Measurements from ENCODE around the gene OR4E1. TPM values are rescaled to one million over a fixed set of nuclear protein-coding genes. Genes with fewer than 3 reads are reported as not detected.

The OR4E1 gene
- total RNA-seq, 1 donor from 2014 or later: not detected

DNA sequence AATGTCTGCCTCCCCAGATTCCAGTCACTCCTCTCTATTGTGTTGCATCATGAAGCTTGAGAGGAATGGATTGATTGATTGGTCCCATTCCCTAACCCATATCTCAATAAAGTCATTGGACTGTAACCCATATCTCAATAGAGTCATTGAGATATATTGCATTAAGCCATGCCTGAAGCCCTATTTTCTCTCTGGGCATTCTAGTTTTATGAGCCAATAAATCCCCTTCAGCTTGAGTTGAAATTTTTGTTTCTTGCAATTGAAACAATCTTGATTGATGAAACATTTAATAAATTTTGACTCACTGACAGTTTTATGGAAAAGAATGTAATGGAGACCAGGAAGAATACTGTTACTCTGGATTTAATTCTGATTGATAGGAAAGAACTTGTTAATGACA lies 20.8 kb upstream of the OR4E1 start:
- TF ChIP-seq, protein P1, sequence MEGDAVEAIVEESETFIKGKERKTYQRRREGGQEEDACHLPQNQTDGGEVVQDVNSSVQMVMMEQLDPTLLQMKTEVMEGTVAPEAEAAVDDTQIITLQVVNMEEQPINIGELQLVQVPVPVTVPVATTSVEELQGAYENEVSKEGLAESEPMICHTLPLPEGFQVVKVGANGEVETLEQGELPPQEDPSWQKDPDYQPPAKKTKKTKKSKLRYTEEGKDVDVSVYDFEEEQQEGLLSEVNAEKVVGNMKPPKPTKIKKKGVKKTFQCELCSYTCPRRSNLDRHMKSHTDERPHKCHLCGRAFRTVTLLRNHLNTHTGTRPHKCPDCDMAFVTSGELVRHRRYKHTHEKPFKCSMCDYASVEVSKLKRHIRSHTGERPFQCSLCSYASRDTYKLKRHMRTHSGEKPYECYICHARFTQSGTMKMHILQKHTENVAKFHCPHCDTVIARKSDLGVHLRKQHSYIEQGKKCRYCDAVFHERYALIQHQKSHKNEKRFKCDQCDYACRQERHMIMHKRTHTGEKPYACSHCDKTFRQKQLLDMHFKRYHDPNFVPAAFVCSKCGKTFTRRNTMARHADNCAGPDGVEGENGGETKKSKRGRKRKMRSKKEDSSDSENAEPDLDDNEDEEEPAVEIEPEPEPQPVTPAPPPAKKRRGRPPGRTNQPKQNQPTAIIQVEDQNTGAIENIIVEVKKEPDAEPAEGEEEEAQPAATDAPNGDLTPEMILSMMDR (IDR thresholded peaks at IDR 0.05; ENCODE audit: unreplicated experiment): no peak
- H3K27me3 Mint-ChIP-seq: no peaks in the 10 kb centered on the region
- no peaks in the 10 kb centered on the region for H3K36me3 Mint-ChIP-seq (ENCODE audit: insufficient read depth)

DNA sequence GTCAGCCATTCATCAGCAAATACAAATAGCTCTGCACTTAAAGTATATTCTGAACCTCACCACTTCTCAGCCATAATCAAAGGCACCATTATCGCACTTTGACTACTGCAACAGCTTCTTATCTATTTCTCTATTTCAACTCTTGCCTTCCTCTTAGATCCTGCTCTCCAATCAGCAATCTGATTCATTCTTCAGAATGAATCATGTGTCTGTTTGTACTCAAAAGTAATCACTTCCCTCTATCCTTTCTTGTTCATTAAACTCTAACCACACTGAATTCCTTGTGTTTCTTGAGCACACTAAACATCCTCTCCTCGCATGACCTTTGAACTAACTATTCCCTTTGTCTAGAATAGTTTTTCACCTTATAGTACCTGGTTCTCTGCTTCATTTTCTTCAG lies 12.8 kb upstream of the OR4E1 start:
- H3K4me1 Mint-ChIP-seq (ENCODE audit: low read depth): peaks cover 4% of the 10 kb centered on the region
- no peak overlapping the region for H3K4me3 Mint-ChIP-seq (ENCODE audit: low read depth)
- TF ChIP-seq, protein P1 (IDR thresholded peaks at IDR 0.05; ENCODE audit: unreplicated experiment): no peak
- no peaks in the 10 kb centered on the region for H3K27me3 Mint-ChIP-seq
- H3K27ac Mint-ChIP-seq: peak overlapping the region; percentile 0
- peaks cover 4% of the 10 kb centered on the region for H3K9me3 Mint-ChIP-seq (ENCODE audit: low read depth)
- no peaks in the 10 kb centered on the region for H3K36me3 Mint-ChIP-seq (ENCODE audit: insufficient read depth)
- DNase-seq (ENCODE audit: low spot score, unreplicated experiment): no peak

More for the DNA sequence above, 20.8 kb upstream of the OR4E1 start:
- no peak overlapping the region for H3K27ac Mint-ChIP-seq
- peaks cover 8% of the 10 kb centered on the region for H3K4me1 Mint-ChIP-seq (ENCODE audit: low read depth)
- H3K4me3 Mint-ChIP-seq (ENCODE audit: low read depth): no peak overlapping the region
- no peak for DNase-seq (ENCODE audit: low spot score, unreplicated experiment)
- peaks cover 7% of the 10 kb centered on the region for H3K9me3 Mint-ChIP-seq (ENCODE audit: low read depth)

DNA sequence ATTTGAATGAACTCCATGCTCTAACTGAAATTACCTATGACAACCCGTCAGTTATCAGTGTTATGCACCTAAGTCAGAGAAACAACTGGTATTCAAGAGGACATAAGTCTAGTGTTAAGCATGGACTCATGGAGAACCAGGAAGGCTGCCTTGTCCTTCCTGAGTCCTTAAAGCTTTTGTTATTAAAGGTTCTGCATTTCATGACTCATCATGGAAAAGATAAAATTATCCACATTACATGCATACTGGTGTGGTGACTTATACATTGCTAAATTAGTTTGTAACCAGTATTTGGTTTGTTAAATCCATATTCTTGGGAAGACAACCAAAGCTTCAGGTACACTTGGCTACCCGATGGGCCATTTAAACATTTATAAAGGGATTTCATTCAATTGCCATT lies 6.5 kb upstream of the OR4E1 start:
- no peaks in the 10 kb centered on the region for H3K36me3 Mint-ChIP-seq (ENCODE audit: insufficient read depth)
- H3K4me1 Mint-ChIP-seq (ENCODE audit: low read depth): no peaks in the 10 kb centered on the region
- TF ChIP-seq, protein P1 (IDR thresholded peaks at IDR 0.05; ENCODE audit: unreplicated experiment): no peak
- DNase-seq (ENCODE audit: low spot score, unreplicated experiment): no peak
- no peaks in the 10 kb centered on the region for H3K27me3 Mint-ChIP-seq
- H3K4me3 Mint-ChIP-seq (ENCODE audit: low read depth): no peak overlapping the region
- H3K9me3 Mint-ChIP-seq (ENCODE audit: low read depth): peaks cover 8% of the 10 kb centered on the region
- no peak overlapping the region for H3K27ac Mint-ChIP-seq

DNA sequence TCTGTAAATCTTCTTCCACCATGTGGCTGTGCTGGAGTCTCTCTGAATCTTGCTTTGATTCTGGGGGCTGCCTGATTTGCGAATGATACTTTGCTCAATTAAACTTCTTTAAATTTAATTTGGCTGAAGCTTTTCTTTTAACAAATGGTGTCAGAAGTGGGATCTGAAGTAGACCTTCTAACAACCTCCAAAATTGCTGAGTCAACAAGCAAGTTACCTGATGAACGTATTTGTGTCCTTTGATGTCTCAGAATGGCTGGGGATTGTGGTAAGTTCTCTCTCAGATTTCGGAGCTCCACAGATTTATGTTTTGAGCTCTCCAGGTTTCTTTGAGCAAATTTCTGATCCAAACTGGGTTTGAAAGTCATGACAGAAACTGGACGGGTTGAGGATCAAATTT lies 1.9 kb upstream of the OR4E1 start:
- no peak for DNase-seq (ENCODE audit: low spot score, unreplicated experiment)
- TF ChIP-seq, protein P1 (IDR thresholded peaks at IDR 0.05; ENCODE audit: unreplicated experiment): no peak
- no peaks in the 10 kb centered on the region for H3K36me3 Mint-ChIP-seq (ENCODE audit: insufficient read depth)
- H3K27ac Mint-ChIP-seq: no peak overlapping the region
- no peaks in the 10 kb centered on the region for H3K27me3 Mint-ChIP-seq
- no peak overlapping the region for H3K4me3 Mint-ChIP-seq (ENCODE audit: low read depth)
- H3K4me1 Mint-ChIP-seq (ENCODE audit: low read depth): no peaks in the 10 kb centered on the region
- peaks cover 8% of the 10 kb centered on the region for H3K9me3 Mint-ChIP-seq (ENCODE audit: low read depth)

DNA sequence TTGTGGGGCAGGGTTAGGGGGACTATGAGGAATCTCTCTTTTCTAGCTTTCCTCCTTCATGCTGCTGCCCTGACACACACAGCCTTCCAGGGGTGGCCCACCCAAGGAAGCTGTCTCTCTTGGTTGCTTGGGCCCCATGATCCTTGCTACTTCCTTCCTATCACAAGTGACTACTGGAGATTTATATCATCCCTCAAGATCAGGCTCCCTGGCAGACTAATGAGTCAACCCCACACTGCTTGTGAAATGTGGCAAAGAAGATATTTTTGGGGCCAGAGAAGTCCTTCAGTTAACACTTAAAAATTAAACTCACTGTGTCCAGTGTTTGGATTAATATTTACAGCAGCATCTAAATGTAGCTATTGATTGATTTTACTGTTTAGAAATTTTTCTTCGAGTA lies 1.5 kb downstream of the OR4E1 start:
- Mint-ChIP-seq H3K4me3 (ENCODE audit: low read depth) (no peak overlapping the region), H3K4me1 (ENCODE audit: low read depth) (peaks cover 13% of the 10 kb centered on the region), H3K27ac (no peak overlapping the region), H3K27me3 (no peaks in the 10 kb centered on the region), H3K9me3 (ENCODE audit: low read depth) (peaks cover 8% of the 10 kb centered on the region), H3K36me3 (ENCODE audit: insufficient read depth) (no peaks in the 10 kb centered on the region)
- no peak for DNase-seq (ENCODE audit: low spot score, unreplicated experiment)
- TF ChIP-seq, protein P1 (IDR thresholded peaks at IDR 0.05; ENCODE audit: unreplicated experiment): no peak

Measured in progenitor cell of endocrine pancreas (in vitro differentiated cells).